GM18526 (cell line): ENCODE data around the gene FMNL2.

Source experiments
- POLR2A ChIP-seq: IDR thresholded peaks from 3 replicates; pipeline ENCODE4 v1.6.1; 2011; ENCODE audit not compliant: insufficient read length; ENCODE audit errors: extremely low read depth

FMNL2 gene

GRCh38 chr2:152386266-152386665 is 51.3 kb downstream of the FMNL2 start:
- TF ChIP-seq POLR2A: no peak

DNA sequence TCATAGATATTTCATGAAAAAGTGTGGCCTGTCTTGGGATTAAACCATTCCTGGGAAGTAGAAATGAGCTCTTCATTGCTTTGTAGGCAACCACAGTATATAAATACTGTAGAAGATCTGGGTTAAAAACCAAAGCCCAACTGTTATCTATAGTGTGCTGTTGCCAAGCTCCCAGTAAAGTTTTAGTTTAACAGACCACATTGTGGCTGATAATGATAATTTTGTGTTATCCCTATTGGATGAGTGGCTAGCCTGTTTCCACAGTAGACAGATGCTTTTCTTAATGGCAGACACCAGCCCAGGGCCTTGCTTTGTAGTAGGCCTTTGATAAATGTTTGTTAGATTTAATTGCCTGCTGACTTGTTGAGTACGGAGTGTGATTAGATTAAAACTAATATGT is 52.1 kb downstream of the FMNL2 start:
- TF ChIP-seq POLR2A: no peak

DNA sequence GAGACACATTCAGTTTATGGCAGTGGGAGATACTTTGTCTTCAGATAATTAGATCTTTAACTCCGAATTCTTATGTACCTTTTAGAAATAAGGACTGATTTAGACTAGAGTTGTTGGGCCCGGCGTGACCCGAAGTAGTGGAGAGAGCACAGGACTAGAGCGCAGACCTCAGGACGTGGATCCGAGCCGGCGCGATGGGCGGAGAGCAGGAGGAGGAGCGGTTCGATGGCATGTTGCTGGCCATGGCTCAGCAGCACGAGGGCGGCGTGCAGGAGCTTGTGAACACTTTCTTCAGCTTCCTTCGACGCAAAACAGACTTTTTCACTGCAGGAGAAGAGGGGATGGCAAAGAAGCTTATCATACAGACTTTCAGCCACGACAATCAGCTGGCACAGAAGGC is 54.5 kb downstream of the FMNL2 start:
- no peak for TF ChIP-seq POLR2A

- TF ChIP-seq POLR2A: no peak
These were observed 55.9 kb downstream of the FMNL2 start for GRCh38 chr2:152390837-152391236.

DNA sequence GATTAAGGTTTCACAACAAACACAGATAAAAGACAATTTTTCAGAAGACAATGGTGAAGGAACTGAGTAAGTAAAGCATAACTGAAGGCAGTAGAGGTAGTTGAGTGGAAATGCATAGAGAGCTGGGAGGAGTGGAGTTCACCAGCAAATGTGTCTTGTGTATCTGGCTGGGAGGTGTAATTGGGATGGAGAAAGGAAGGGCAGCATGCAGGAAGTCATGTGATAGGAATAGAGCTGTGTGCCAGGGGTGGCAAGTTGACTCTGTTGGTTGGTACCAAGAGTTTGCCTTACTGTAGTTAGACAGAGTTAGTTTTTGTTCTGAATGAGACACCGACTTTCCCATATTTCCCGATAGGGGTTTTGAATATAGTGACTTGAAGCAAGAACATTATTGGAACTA is 56.3 kb downstream of the FMNL2 start:
- TF ChIP-seq POLR2A: no peak

GRCh38 chr2:152393377-152393776 is 58.4 kb downstream of the FMNL2 start:
- no peak for TF ChIP-seq POLR2A

- TF ChIP-seq POLR2A: no peak
These were observed 59.4 kb downstream of the FMNL2 start for GRCh38 chr2:152394326-152394725.

- no peak for TF ChIP-seq POLR2A
These were observed 60.1 kb downstream of the FMNL2 start for GRCh38 chr2:152395103-152395502.

DNA sequence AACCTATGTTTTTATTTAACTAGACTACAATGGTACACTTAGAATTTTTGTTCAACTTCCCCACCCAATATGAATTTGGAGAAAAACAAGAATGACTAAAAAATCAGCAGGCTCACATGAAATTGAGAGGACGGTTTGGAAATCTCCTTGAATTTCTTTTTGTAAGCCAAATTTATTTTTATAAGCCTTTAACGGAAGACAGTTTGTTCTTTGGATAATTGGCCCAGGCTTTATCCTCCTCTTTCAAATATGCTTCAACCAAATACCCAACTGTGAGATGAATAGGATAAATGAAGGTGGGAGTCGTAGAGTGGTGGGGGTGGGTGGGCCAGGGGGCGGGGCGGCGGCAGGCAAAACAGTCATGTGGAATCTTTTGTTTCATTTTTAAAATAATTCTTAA is 60.6 kb downstream of the FMNL2 start:
- no peak for TF ChIP-seq POLR2A

DNA sequence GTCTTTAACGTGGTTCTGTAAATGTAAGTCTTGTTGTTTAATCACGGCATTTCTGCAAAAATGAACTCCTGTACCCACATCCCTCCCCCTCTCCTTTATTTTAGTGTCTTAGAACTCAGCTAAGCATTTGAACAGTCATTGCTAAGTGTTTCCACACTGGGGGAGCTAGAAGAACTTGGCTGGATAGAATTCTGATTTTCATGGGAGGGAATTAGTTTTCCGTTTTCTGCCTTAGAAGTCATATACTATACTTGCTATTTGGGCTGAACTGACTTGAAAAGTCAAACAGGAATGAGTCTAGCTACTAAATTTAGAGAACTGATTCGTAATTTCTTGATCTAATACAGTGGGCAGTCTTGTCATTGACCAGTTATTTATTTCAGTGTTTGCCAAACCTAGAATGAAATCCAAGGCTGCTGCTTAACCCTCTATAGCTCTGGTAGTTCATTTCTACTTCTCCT is 61.1 kb downstream of the FMNL2 start:
- TF ChIP-seq POLR2A: no peak

DNA sequence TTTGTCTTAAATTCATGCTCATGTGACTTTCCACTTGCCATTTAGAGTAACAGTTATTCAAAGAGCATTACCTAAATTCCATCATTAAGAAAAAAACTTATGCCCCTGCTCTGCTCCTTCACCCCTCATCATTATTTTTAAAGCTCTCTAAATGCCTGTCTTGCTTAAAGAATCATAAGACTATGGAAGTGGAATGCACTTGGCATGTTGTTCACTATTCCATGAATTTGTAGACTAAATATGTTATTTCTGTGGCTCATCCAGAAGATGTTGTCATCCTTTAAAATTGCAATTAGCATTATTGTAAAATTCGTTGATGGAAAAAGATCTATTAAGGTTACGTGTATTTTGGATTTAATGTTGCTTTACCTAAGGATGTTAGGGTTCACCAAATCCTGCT is 61.8 kb downstream of the FMNL2 start:
- no peak for TF ChIP-seq POLR2A

GRCh38 chr2:152399003-152399402 is 64.0 kb downstream of the FMNL2 start:
- TF ChIP-seq POLR2A: no peak

- TF ChIP-seq POLR2A: no peak
These were observed 65.7 kb downstream of the FMNL2 start for GRCh38 chr2:152400607-152401214.

DNA sequence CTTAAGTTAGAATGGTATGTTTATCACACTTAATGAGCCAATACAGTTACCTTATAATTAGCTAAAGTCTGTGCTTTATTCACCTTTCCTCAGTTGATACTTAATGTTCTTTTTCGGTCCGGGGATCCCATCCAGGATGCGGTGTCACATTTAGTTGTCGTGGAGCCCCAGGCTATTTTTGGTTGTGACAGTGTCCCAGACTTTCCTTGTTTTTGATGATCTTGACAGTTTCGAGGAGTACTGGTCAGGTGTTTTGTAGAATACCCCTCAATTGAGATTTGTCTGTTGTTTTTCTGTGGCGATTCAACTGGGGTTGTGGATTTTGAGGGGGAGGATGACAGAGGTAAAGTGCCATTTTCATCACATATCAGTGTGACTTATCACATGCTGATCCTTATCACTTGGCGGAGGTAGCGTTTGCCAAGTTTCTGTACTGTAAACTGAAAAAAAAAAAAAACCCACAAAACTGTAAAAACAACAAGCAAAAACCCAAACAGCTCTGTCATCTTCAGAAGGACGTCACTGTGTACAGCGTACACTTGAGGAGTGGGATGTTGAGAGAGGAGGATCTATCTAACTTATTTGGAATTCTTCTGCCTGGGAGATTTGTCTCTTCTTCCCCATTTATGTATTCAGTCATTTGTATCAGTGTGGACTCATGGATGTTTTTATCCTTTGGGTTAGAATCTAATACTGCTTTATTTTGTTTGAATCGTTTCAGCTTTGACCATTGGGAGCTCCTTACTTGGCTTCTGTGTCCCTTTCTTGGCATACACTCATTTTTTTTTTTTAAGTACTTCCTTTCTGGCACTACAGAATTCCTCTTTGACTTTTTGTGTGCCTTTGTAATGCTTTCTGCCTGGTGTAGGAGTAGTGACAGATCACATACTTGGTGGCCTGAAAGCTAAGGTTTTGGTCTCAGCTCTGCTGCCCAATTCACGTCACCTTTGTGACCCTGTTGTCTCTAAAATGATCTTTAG is 68.1 kb downstream of the FMNL2 start:
- TF ChIP-seq POLR2A: no peak

DNA sequence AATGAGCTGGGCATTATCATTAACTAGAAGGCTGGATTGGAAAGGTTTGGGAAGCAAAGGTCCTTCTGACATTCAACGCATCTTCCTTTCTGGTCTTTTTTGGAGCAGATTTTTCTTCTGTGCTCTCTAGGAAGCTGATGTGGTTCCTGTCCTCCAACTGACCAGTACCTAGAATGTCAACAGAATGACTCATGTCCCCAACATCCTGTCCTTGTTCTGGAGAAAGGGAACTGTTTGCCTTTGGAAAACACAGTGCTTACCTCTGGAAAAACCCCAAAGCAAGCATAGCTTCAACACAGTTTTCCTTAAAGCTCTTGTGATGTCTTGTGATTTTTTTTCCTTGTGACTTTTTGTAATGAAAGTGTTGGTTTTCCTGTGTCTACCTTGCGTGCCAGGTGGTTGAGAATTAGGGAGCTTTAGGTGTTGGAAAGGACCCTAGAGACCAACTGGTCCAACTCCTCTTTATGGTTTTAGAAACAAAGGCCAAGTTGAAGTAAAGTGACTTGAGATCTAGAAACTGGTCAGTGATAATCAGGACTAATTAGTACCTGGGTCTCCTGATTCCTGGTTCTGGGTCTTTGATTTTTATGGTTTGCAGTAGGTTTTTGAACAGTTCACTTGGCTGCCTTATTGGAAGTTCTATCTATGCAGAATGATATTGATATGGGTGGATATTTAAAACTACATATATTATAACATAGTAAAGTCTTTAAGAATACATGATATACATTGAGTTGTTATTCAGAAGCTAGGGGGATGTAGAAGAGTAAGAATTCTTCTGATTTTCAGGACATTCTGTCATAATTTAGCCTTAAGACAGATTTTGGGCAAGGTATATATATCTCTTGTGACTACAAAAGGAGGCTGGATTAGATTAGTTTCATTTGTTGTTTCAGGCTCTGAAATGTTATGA is 70.5 kb downstream of the FMNL2 start:
- TF ChIP-seq POLR2A: no peak
